Parathyroid adenoma (tissue), 2 donors: ENCODE data around the gene BRMS1.

Source experiments
- H2AFZ ChIP-seq: fragments of 300-600 bp; sonication (generic); one replicate; pipeline ENCODE4 v1.7.0; 2017; ENCODE audit warnings: antibody characterized with exemption, mild to moderate bottlenecking
- H3K27ac ChIP-seq: fragments of 300-600 bp; sonication (generic); one replicate; pipeline ENCODE4 v1.7.0; 2017
- H3K27me3 ChIP-seq: fragments of 300-600 bp; sonication (generic); one replicate; pipeline ENCODE4 v1.7.0; 2017; ENCODE audit warnings: low read length; ENCODE audit not compliant: control insufficient read depth, insufficient read depth
- H3K36me3 ChIP-seq: fragments of 300-600 bp; sonication (generic); one replicate; pipeline ENCODE4 v1.7.0; 2017; ENCODE audit warnings: low read length; ENCODE audit not compliant: control insufficient read depth, insufficient read depth
- H3K4me1 ChIP-seq: fragments of 300-600 bp; sonication (generic); one replicate; pipeline ENCODE4 v1.7.0; 2017; ENCODE audit warnings: control low read depth
- H3K4me2 ChIP-seq: fragments of 300-600 bp; sonication (generic); one replicate; pipeline ENCODE4 v1.7.0; 2017; ENCODE audit warnings: low read length
- H3K4me3 ChIP-seq: fragments of 300-600 bp; sonication (generic); one replicate; pipeline ENCODE4 v1.7.0; 2017; ENCODE audit warnings: low read depth, low read length
- H3K79me2 ChIP-seq: fragments of 300-600 bp; sonication (generic); one replicate; pipeline ENCODE4 v1.7.0; 2017; ENCODE audit warnings: control low read depth
- H3K9ac ChIP-seq: fragments of 300-600 bp; sonication (generic); one replicate; pipeline ENCODE4 v1.7.0; 2017; ENCODE audit warnings: mild to moderate bottlenecking
- H3K9me3 ChIP-seq: fragments of 300-600 bp; sonication (generic); one replicate; pipeline ENCODE4 v1.7.0; 2017; ENCODE audit warnings: low read length; ENCODE audit not compliant: control insufficient read depth
- CTCF ChIP-seq: fragments of 300-600 bp; sonication (generic); IDR thresholded peaks from one replicate; pipeline ENCODE4 v1.7.0; 2017; ENCODE audit warnings: antibody characterized with exemption, mild to moderate bottlenecking
- donor health status: primary hyperparathyroidism.

BRMS1 gene

GRCh38 chr11:66315921-66316811 lies 28.7 kb downstream of the BRMS1 start:
- no peak overlapping the region for H2AFZ ChIP-seq

GRCh38 chr11:66315498-66315885 lies 29.4 kb downstream of the BRMS1 start:
- no peak for TF ChIP-seq CTCF
- Histone ChIP-seq H3K27me3 (no peaks in the 10 kb centered on the region), H3K4me1 (peaks cover 2% of the 10 kb centered on the region), H3K9me3 (no peaks in the 10 kb centered on the region), H3K4me2 (no peak overlapping the region), H2AFZ (no peak overlapping the region), H3K79me2 (no peaks in the 10 kb centered on the region), H3K36me3 (no peaks in the 10 kb centered on the region), H3K4me3 (no peak overlapping the region), H3K27ac (no peak overlapping the region), H3K9ac (no peak overlapping the region)

More at GRCh38 chr11:66315921-66316811, 28.7 kb downstream of the BRMS1 start:
- TF ChIP-seq CTCF = no peak
- H3K36me3 ChIP-seq = no peaks in the 10 kb centered on the region
- H3K27me3 ChIP-seq = no peaks in the 10 kb centered on the region
- H3K27ac ChIP-seq = no peak overlapping the region
- H3K4me1 ChIP-seq = peaks cover 2% of the 10 kb centered on the region
- no peaks in the 10 kb centered on the region for H3K79me2 ChIP-seq
- no peak overlapping the region for H3K4me3 ChIP-seq
- no peak overlapping the region for H3K9ac ChIP-seq
- no peaks in the 10 kb centered on the region for H3K9me3 ChIP-seq
- no peak overlapping the region for H3K4me2 ChIP-seq

GRCh38 chr11:66314561-66315497 lies 30.1 kb downstream of the BRMS1 start:
- Histone ChIP-seq H3K36me3 (no peaks in the 10 kb centered on the region), H3K27ac (no peak overlapping the region)

GRCh38 chr11:66314186-66314501 lies 30.8 kb downstream of the BRMS1 start:
- Histone ChIP-seq H3K9me3 (no peaks in the 10 kb centered on the region), H3K36me3 (no peaks in the 10 kb centered on the region), H3K4me1 (peaks cover 2% of the 10 kb centered on the region), H3K4me3 (no peak overlapping the region), H3K27ac (no peak overlapping the region), H2AFZ (no peak overlapping the region), H3K4me2 (no peak overlapping the region), H3K79me2 (no peaks in the 10 kb centered on the region), H3K9ac (no peak overlapping the region), H3K27me3 (no peaks in the 10 kb centered on the region)
- no peak for TF ChIP-seq CTCF

More at GRCh38 chr11:66314561-66315497, 30.1 kb downstream of the BRMS1 start:
- no peaks in the 10 kb centered on the region for H3K9me3 ChIP-seq
- no peak overlapping the region for H3K9ac ChIP-seq
- no peak overlapping the region for H2AFZ ChIP-seq
- no peak overlapping the region for H3K4me3 ChIP-seq
- peaks cover 2% of the 10 kb centered on the region for H3K4me1 ChIP-seq
- TF ChIP-seq CTCF = no peak
- H3K4me2 ChIP-seq = no peak overlapping the region
- H3K79me2 ChIP-seq = no peaks in the 10 kb centered on the region
- H3K27me3 ChIP-seq = no peaks in the 10 kb centered on the region
